Measurements from ENCODE around the gene ELP6.
"Not testable (repeated sequence)": the region's sequence is repeated elsewhere in the genome, so short reads cannot be mapped to it uniquely, and the experiment has no call there.

The ELP6 gene

DNA sequence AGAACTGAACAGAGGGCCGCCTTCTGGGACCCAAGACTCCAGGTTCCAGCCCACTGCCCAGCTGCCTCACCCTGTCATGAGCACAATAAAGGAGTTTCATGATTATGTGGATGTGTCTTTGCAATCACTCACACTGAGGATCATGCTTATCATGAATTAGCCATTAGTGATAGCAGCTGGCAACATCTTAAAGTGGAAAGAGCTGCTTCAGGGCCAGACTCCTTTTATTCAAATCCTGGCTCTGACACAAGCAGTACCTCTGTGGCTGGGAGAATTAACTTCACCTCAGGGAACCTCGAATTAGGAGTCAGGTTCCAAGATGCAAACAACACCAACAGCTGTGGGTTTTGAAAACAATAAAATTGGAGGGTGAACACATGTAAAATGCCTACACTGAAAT is 31.1 kb downstream of the ELP6 start:
- no peak for TF ChIP-seq FOXK2 (IDR thresholded peaks at IDR 0.05)
- no peak for TF ChIP-seq SUZ12 (IDR thresholded peaks at IDR 0.05)
- no peak for TF ChIP-seq CTBP1 (IDR thresholded peaks at IDR 0.05; ENCODE audit: borderline replicate concordance)
- no peak for TF ChIP-seq NFRKB (IDR thresholded peaks at IDR 0.05)
- TF ChIP-seq BHLHE40 (IDR thresholded peaks at IDR 0.05; ENCODE audit: borderline replicate concordance): no peak
- TF ChIP-seq FOXA1 (IDR thresholded peaks at IDR 0.05): no peak
- TF ChIP-seq ZNF384 (IDR thresholded peaks at IDR 0.05): no peak
- no peak for TF ChIP-seq TARDBP (IDR thresholded peaks at IDR 0.05)
- no peak for TF ChIP-seq L3MBTL2 (conservative IDR thresholded peaks at IDR 0.05)
- no peak for TF ChIP-seq ELF4 (IDR thresholded peaks at IDR 0.05)
- no peak for TF ChIP-seq ARNT (IDR thresholded peaks at IDR 0.05)
- no peak for TF ChIP-seq SP1 (IDR thresholded peaks at IDR 0.05)
- no peak for TF ChIP-seq HDGF (IDR thresholded peaks at IDR 0.05; ENCODE audit: borderline replicate concordance)
- TF ChIP-seq FOXM1 (IDR thresholded peaks at IDR 0.05; ENCODE audit: borderline replicate concordance): no peak
- TF ChIP-seq LEF1 (IDR thresholded peaks at IDR 0.05; ENCODE audit: borderline replicate concordance): no peak
- TF ChIP-seq, protein P1, sequence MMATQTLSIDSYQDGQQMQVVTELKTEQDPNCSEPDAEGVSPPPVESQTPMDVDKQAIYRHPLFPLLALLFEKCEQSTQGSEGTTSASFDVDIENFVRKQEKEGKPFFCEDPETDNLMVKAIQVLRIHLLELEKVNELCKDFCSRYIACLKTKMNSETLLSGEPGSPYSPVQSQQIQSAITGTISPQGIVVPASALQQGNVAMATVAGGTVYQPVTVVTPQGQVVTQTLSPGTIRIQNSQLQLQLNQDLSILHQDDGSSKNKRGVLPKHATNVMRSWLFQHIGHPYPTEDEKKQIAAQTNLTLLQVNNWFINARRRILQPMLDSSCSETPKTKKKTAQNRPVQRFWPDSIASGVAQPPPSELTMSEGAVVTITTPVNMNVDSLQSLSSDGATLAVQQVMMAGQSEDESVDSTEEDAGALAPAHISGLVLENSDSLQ (IDR thresholded peaks at IDR 0.05): no peak
- no peak for DNase-seq (ENCODE audit: extremely low spot score)
- ChIA-PET CTCF (interaction anchor here (1.2 kb wide), 1 partner anchor 61 kb away, joined by 4 read pairs; no protein-coding TSS in a partner anchor), POLR2A (no interaction called here)

DNA sequence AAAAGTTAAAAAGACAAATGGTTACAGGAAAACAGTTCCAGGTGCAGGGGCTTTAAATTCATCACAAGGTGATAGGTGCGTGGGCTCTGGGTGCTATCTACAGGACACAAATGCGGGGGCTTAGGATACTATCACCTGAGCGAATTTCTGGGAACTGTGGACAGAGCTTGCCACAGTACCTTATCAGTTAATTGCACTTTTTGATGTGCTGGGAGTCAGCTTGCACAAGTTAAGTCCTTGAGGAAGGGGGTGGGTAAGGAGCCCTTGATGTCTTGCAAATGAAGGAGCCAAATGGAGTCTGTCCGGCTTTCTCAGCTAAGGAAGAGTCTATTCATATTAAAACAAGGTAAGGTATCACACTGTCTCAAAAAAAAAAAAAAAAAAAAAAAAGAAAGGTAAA is 31.7 kb downstream of the ELP6 start:
- POLR2A ChIA-PET, CTCF ChIA-PET: not testable (repeated sequence)

DNA sequence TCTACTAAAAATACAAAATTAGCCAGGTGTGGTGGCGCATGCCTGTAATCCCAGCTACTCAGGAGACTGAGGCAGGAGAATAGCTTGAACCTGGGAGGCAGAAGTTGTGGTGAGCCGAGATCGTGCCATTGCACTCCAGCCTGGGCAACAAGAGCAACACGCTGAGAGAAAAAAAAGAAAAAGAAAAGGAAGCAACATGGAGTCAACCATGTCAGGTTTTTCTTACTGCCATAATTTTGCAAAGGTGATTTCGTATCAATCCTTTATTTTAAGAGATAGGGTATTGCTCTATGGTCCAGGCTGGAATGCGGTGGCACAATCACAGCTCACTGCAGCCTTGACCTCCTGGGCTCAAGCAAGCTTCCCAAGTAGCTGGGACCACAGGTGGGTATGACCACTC is 33.2 kb downstream of the ELP6 start:
- POLR2A ChIA-PET; DNase-seq (ENCODE audit: extremely low spot score): not testable (repeated sequence)
- CTCF ChIA-PET: interaction anchor here (0.7 kb wide), 1 partner anchor 33 kb away, joined by 3 read pairs; no protein-coding TSS in a partner anchor

More for the DNA sequence above, 31.7 kb downstream of the ELP6 start:
- not testable (repeated sequence) for DNase-seq (ENCODE audit: extremely low spot score)

DNA sequence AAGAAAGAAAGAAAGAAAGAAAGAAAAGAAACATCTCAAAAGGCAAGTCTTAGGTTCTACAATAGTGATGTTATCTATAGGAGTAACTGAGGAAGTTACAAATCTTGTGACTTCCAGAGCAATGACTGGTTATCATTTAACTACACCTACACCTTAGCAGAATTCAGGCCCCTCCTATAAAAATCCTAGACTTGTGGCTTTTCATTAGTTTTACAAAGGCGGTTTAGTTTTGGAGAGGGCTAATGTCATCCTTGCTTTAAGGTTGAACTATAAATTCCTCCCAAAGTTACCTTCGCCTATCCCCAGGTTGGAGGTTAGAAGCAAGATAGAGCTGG is 33.7 kb downstream of the ELP6 start:
- ChIA-PET CTCF (interaction anchor here (0.7 to 1.1 kb wide), 2 partner anchors 33 to 58 kb away, joined by 3 read pairs; no protein-coding TSS in a partner anchor), POLR2A (no interaction called here)
- TF ChIP-seq ZNF384 (IDR thresholded peaks at IDR 0.05): 0 out of 2 replicates have a peak, but pooled peaks have one; percentile 15
- no peak for TF ChIP-seq FOXK2 (IDR thresholded peaks at IDR 0.05)
- no peak for DNase-seq (ENCODE audit: extremely low spot score)

DNA sequence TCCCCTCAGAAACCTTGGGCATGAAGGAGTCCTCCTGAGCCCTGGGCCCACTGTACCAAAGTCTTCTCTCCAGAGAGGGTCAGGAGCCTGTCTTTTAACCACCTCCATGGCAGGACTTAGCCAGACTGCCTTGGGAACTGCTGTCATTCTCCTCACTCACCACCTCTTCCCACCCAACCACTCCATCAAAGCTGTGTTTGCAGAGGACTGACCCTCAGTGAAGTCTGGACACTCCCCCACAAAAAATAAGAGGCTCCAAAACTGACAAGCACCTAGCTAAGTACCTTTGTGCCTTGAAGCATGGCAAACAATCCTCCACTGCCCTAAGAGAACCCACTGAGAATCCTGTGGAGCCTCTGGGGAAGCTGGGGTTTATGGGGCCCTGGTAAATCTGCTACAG is 35.5 kb downstream of the ELP6 start:
- CTCF ChIA-PET: interaction anchor here (1.3 kb wide), 1 partner anchor 57 kb away, joined by 3 read pairs; no protein-coding TSS in a partner anchor
- POLR2A ChIA-PET: no interaction called here
- DNase-seq (ENCODE audit: extremely low spot score): no peak
- TF ChIP-seq NFRKB (IDR thresholded peaks at IDR 0.05): no peak
- no peak for TF ChIP-seq CTBP1 (IDR thresholded peaks at IDR 0.05; ENCODE audit: borderline replicate concordance)
- no peak for TF ChIP-seq FOXM1 (IDR thresholded peaks at IDR 0.05; ENCODE audit: borderline replicate concordance)
- no peak for TF ChIP-seq L3MBTL2 (conservative IDR thresholded peaks at IDR 0.05)
- no peak for TF ChIP-seq ELF4 (IDR thresholded peaks at IDR 0.05)
- TF ChIP-seq, protein P1 (IDR thresholded peaks at IDR 0.05): no peak
- no peak for TF ChIP-seq HDGF (IDR thresholded peaks at IDR 0.05; ENCODE audit: borderline replicate concordance)
- TF ChIP-seq ARNT (IDR thresholded peaks at IDR 0.05): no peak
- TF ChIP-seq SP1 (IDR thresholded peaks at IDR 0.05): no peak
- no peak for TF ChIP-seq FOXA1 (IDR thresholded peaks at IDR 0.05)
- no peak for TF ChIP-seq BHLHE40 (IDR thresholded peaks at IDR 0.05; ENCODE audit: borderline replicate concordance)
- TF ChIP-seq ZNF384 (IDR thresholded peaks at IDR 0.05): no peak
- TF ChIP-seq FOXK2 (IDR thresholded peaks at IDR 0.05): no peak
- no peak for TF ChIP-seq LEF1 (IDR thresholded peaks at IDR 0.05; ENCODE audit: borderline replicate concordance)
- no peak for TF ChIP-seq TARDBP (IDR thresholded peaks at IDR 0.05)
- TF ChIP-seq SUZ12 (IDR thresholded peaks at IDR 0.05): no peak

DNA sequence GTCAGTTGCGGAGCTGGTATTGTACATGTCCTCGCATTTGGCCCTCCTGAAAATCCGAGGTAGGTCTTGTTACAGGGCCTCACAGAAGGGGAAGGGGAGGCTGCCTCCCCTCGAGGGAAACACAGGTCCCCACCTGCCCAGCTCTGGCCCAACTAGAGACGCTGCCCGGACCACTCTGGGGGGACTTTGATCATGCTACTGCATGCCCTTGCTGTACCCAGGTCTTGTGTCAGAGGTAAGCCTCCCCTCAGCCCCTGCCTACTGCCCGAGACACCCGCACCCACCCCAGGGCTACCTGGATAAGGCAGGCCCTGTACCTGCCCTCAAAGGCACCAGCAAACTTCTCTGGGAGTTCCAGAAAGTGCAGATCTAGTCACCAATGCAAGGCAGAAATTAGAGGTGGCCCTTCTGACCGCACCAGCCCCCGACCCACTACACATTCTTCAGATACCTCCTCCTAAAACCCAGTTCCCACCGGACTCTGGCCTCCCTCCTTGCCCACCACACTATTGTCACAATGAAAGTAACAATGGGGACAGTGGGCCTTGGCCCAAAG is 36.8 kb downstream of the ELP6 start:
- ChIA-PET CTCF (interaction anchor here (0.6 to 1.4 kb wide), 5 partner anchors 19 to 1927 kb away, joined by 3 to 6 read pairs (median 3); no protein-coding TSS in a partner anchor), POLR2A (interaction anchor here (0.8 to 1.0 kb wide), 2 partner anchors 36 to 55 kb away, joined by 3 to 5 read pairs; no protein-coding TSS in a partner anchor)
- TF ChIP-seq SP1 (IDR thresholded peaks at IDR 0.05) (no peak), FOXK2 (IDR thresholded peaks at IDR 0.05) (no peak), NFRKB (IDR thresholded peaks at IDR 0.05) (no peak), FOXM1 (IDR thresholded peaks at IDR 0.05; ENCODE audit: borderline replicate concordance) (no peak), L3MBTL2 (conservative IDR thresholded peaks at IDR 0.05) (no peak), FOXA1 (IDR thresholded peaks at IDR 0.05) (no peak), ARNT (IDR thresholded peaks at IDR 0.05) (no peak), TARDBP (IDR thresholded peaks at IDR 0.05) (no peak), ZNF384 (IDR thresholded peaks at IDR 0.05) (no peak), BHLHE40 (IDR thresholded peaks at IDR 0.05; ENCODE audit: borderline replicate concordance) (no peak), LEF1 (IDR thresholded peaks at IDR 0.05; ENCODE audit: borderline replicate concordance) (no peak), ELF4 (IDR thresholded peaks at IDR 0.05) (no peak), HDGF (IDR thresholded peaks at IDR 0.05; ENCODE audit: borderline replicate concordance) (no peak), CTBP1 (IDR thresholded peaks at IDR 0.05; ENCODE audit: borderline replicate concordance) (no peak)
- TF ChIP-seq, protein P1 (IDR thresholded peaks at IDR 0.05): no peak
- no peak for DNase-seq (ENCODE audit: extremely low spot score)

DNA sequence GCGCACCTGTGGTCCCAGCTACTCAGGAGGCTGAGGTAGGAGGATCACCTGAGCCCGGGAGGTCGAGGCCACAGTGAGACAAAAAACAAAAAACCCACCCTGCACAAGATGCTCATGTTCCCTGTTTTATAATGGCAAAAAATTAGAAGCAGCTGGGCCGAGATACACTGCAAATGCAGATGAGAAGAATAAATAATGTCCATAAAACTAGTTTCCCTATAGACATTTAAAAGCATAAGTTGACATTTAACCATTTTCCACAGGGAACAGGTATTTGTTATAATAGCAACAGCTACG is 37.2 kb downstream of the ELP6 start:
- no peak for DNase-seq (ENCODE audit: extremely low spot score)
- TF ChIP-seq FOXA1 (IDR thresholded peaks at IDR 0.05) (no peak), FOXK2 (IDR thresholded peaks at IDR 0.05) (no peak)
- ChIA-PET POLR2A (interaction anchor here (0.8 to 1.0 kb wide), 2 partner anchors 37 to 55 kb away, joined by 3 to 5 read pairs; no protein-coding TSS in a partner anchor), CTCF (interaction anchor here (0.6 to 1.4 kb wide), 4 partner anchors 19 to 1928 kb away, joined by 3 to 6 read pairs (median 3); no protein-coding TSS in a partner anchor)
